Fibroblast of mammary gland (primary cell): ENCODE results near the gene FOSL2.
A peak's percentile ranks its signal among the peaks of the same experiment; 100 is the strongest.

Experiments
- DNase-seq: peaks from one replicate; pipeline ENCODE4 v3.0.0-alpha.2; 2010; ENCODE audit warnings: low read depth
- H3K4me3 ChIP-seq: 2 replicates; pipeline ENCODE4 v1.5.1; 2011; ENCODE audit warnings: low read depth, mild to moderate bottlenecking, low read length, moderate library complexity; ENCODE audit not compliant: control insufficient read depth
- TF ChIP-seq, protein P1 (sequence below): conservative IDR thresholded peaks from 2 replicates; pipeline ENCODE4 v1.5.1; 2011; ENCODE audit warnings: low read depth, low read length, inconsistent platforms; ENCODE audit not compliant: control insufficient read depth, insufficient read depth

FOSL2 gene

DNA sequence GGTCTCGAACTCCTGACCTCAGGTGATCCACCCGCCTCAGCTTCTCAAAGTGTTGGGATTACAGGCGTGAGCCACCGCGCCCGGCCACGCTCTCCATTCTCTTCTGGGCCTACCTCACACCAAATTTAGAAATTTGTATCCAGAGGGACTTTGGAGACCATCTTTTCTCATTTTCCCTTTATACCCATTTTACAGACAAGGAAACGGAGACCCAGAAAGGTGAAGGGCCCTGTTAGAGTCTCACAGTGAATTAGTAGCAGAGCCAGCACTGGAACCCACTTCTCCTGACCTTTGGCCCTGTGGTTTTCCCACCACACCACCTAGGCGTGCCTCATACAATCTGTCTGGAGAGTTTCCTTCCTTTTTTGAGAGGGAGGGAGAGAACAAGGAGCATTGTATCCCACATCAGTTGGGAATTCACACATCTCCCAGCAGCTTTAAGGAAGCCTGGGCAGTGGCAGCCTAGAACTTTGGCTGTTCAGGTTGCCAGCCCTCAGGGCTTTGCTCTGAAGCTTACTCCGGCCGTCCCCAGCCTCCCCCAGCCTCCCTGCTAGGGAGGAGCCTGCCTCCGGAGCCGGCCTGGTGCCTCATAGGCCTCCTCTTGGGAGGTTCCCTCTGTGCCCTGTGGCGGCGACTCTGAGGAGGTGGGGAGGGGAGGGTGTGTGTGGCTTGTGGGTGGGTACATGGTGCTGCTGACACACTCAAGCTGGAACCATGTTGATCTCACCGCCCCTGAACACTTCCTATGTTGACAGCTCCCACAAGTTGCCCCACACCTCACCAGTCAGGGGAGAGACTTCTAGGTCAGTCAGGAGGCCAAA, 13.8 kb downstream of the FOSL2 start:
- no peak overlapping the region for H3K4me3 ChIP-seq
- DNase-seq, result peak; percentile 67
- TF ChIP-seq, protein P1, sequence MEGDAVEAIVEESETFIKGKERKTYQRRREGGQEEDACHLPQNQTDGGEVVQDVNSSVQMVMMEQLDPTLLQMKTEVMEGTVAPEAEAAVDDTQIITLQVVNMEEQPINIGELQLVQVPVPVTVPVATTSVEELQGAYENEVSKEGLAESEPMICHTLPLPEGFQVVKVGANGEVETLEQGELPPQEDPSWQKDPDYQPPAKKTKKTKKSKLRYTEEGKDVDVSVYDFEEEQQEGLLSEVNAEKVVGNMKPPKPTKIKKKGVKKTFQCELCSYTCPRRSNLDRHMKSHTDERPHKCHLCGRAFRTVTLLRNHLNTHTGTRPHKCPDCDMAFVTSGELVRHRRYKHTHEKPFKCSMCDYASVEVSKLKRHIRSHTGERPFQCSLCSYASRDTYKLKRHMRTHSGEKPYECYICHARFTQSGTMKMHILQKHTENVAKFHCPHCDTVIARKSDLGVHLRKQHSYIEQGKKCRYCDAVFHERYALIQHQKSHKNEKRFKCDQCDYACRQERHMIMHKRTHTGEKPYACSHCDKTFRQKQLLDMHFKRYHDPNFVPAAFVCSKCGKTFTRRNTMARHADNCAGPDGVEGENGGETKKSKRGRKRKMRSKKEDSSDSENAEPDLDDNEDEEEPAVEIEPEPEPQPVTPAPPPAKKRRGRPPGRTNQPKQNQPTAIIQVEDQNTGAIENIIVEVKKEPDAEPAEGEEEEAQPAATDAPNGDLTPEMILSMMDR, result no peak

DNA sequence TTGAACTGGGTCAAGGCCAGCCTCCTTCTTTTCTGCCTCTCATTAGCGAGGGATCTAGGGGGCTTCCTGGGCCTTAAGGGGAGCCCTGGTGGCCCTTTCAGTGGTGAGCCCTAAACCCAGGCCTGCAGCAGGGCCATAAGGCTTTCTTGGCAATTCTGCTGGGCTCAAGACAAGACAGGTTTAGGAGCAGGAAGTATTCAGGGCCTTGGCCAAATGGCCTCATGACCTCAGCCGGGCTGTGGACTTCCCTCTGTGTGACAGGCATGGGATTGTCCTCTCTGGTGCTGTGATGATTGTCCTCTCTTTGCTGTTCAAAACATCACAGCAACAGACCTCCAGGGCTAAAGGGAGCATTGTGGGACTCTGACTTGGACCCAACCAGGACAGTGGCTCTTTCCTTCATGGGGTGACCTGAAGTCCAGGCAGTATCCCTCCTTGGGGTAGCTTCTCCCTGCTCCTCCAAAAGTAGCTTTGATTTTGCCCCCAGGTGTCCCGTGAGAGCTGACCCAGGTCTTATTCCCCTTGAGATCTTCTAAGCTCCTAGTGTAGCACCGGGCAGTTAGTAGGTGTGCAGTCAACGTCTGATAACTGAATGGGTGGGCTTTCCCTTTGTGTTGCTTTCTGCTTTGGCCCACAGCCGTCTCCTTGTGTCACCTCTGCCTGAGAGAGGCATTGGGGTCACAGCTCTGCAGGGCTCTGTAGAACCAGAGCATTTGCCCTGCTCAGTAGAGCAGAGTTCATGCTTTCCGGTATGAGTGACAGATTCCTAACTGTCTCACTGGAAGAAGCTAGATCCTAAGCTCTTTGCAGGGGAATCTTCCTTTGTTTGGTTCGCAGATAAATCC, 14.7 kb downstream of the FOSL2 start:
- DNase-seq, result no peak
- H3K4me3 ChIP-seq, result no peak overlapping the region
- TF ChIP-seq, protein P1, result no peak

DNA sequence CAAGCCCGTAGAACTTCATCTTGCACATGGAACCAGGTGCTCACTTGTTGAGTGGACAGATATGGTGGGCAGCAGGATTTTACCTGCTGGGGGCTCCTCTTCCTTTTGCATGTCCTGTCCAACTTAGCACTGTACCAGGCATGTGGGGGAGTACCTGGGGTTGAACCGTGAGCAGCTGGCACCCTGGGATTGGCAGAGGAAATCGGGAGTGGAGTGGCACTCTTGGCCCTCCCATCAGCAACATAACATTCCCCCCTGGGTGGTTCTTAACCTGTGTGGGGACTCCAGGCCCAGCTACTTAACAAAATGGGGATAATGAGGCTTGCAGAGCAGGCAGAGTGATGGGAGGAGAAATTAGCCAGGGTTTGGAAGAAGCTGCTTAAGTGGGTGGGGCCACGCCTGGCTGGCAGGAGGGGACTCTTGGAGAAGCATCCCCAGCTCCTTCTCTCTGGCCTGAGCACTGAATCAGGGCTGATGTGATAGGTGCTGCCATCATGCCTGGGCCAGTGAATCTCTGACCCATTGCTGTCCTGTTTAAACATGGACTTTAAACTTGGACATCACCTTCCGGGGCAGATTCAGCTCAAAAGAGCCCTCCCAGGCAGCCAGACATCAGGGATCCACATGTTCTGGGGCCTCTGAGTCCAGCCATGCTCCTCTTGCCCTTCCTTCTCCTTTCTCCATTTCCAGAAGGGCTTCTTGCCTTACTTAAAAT, 15.5 kb downstream of the FOSL2 start:
- H3K4me3 ChIP-seq, result no peak overlapping the region
- TF ChIP-seq, protein P1, result no peak
- DNase-seq, result no peak

GRCh38 chr2:28408764-28409599, 16.3 kb downstream of the FOSL2 start:
- no peak overlapping the region for H3K4me3 ChIP-seq
- TF ChIP-seq, protein P1, result no peak
- DNase-seq, result no peak

- no peak for DNase-seq
Measured at GRCh38 chr2:28411166-28411755, 18.6 kb downstream of the FOSL2 start.

More at GRCh38 chr2:28411166-28411755, 18.6 kb downstream of the FOSL2 start:
- TF ChIP-seq, protein P1, result no peak
- no peak overlapping the region for H3K4me3 ChIP-seq
